Astrocyte (in vitro differentiated cells and primary cell): Measurements from ENCODE around the gene PLB1. TPM values are rescaled to one million over a fixed set of nuclear protein-coding genes. Genes with fewer than 3 reads are reported as not detected.
A peak's percentile ranks its signal among the peaks of the same experiment; 100 is the strongest.

Source experiments
- DNase-seq: peaks from one replicate; pipeline ENCODE4 v3.0.0-alpha.2; 2010; ENCODE audit warnings: low read depth
- FAIRE-seq: peaks from 2 replicates; lab custom pipeline; 2011; peaks lifted over from hg19 to GRCh38; lab: Jason Lieb, UNC
- H2AFZ ChIP-seq: 2 replicates; pipeline ENCODE4 v1.6.0; 2012; ENCODE audit warnings: low read depth, low read length, inconsistent platforms
- H3K27ac ChIP-seq: 2 replicates; pipeline ENCODE4 v1.5.1; 2011; ENCODE audit warnings: low read depth, low read length, inconsistent platforms
- H3K27me3 ChIP-seq: 2 replicates; pipeline ENCODE4 v1.6.0; 2011; ENCODE audit warnings: low read length, inconsistent platforms; ENCODE audit not compliant: insufficient read depth
- H3K36me3 ChIP-seq: 2 replicates; pipeline ENCODE4 v1.5.1; 2011; ENCODE audit warnings: low read length, inconsistent platforms; ENCODE audit not compliant: insufficient read depth
- H3K4me1 ChIP-seq: 2 replicates; pipeline ENCODE4 v1.5.1; 2011; ENCODE audit warnings: low read length, inconsistent platforms; ENCODE audit not compliant: insufficient read depth
- H3K4me2 ChIP-seq: 2 replicates; pipeline ENCODE4 v1.6.0; 2012; ENCODE audit warnings: low read length, inconsistent platforms
- H3K4me3 ChIP-seq: 2 replicates; pipeline ENCODE4 v1.5.1; 2011; ENCODE audit warnings: low read depth, mild to moderate bottlenecking, low read length, inconsistent platforms; ENCODE audit not compliant: insufficient read depth
- H3K79me2 ChIP-seq: 2 replicates; pipeline ENCODE4 v1.6.0; 2012; ENCODE audit warnings: mild to moderate bottlenecking, low read length, inconsistent platforms; ENCODE audit not compliant: insufficient read depth
- H3K9ac ChIP-seq: 2 replicates; pipeline ENCODE4 v1.6.0; 2012; ENCODE audit warnings: mild to moderate bottlenecking, low read length, inconsistent platforms
- H3K9me3 ChIP-seq: 2 replicates; pipeline ENCODE4 v1.5.1; 2012; ENCODE audit warnings: low read depth, mild to moderate bottlenecking, low read length, inconsistent platforms; ENCODE audit not compliant: insufficient read depth
- H4K20me1 ChIP-seq: 2 replicates; pipeline ENCODE4 v1.6.0; 2012; ENCODE audit warnings: low read length, inconsistent platforms; ENCODE audit not compliant: insufficient read depth
- H3K27ac Mint-ChIP-seq: one replicate; pipeline ENCODE4 v1.8.0; 2021; ENCODE audit warnings: mild to moderate bottlenecking, mixed read lengths; ENCODE audit not compliant: unreplicated experiment
- H3K27me3 Mint-ChIP-seq: one replicate; pipeline ENCODE4 v1.8.0; 2021; ENCODE audit warnings: low read depth, mixed read lengths; ENCODE audit not compliant: unreplicated experiment
- H3K36me3 Mint-ChIP-seq: one replicate; pipeline ENCODE4 v1.8.0; 2021; ENCODE audit warnings: low read depth, mixed read lengths; ENCODE audit not compliant: unreplicated experiment
- H3K4me1 Mint-ChIP-seq: one replicate; pipeline ENCODE4 v1.8.0; 2021; ENCODE audit warnings: low read depth, mixed read lengths; ENCODE audit not compliant: unreplicated experiment
- H3K4me3 Mint-ChIP-seq: one replicate; pipeline ENCODE4 v1.8.0; 2021; ENCODE audit warnings: mild to moderate bottlenecking, moderate library complexity, mixed read lengths; ENCODE audit not compliant: unreplicated experiment
- H3K9me3 Mint-ChIP-seq: one replicate; pipeline ENCODE4 v1.8.0; 2021; ENCODE audit warnings: mild to moderate bottlenecking, mixed read lengths; ENCODE audit not compliant: unreplicated experiment
- EZH2 ChIP-seq: IDR thresholded peaks from 2 replicates; pipeline ENCODE4 v1.6.1; 2012; ENCODE audit warnings: mild to moderate bottlenecking, low read length, inconsistent platforms; ENCODE audit not compliant: insufficient read depth
- total RNA-seq: library from RNA; stranded (reverse); gene quantifications from 2 replicates; pipeline ENCODE4 v1.2.1, GENCODE V29; 2021
- TF ChIP-seq, protein P1 (sequence below): IDR thresholded peaks from 2 replicates; pipeline ENCODE4 v1.5.1; 2011; ENCODE audit warnings: low read depth, mild to moderate bottlenecking, inconsistent platforms, low read length, moderate library complexity; ENCODE audit not compliant: insufficient read depth

PLB1 gene
- total RNA-seq, 1 donor from 2014 or later: 0.98 TPM

DNA sequence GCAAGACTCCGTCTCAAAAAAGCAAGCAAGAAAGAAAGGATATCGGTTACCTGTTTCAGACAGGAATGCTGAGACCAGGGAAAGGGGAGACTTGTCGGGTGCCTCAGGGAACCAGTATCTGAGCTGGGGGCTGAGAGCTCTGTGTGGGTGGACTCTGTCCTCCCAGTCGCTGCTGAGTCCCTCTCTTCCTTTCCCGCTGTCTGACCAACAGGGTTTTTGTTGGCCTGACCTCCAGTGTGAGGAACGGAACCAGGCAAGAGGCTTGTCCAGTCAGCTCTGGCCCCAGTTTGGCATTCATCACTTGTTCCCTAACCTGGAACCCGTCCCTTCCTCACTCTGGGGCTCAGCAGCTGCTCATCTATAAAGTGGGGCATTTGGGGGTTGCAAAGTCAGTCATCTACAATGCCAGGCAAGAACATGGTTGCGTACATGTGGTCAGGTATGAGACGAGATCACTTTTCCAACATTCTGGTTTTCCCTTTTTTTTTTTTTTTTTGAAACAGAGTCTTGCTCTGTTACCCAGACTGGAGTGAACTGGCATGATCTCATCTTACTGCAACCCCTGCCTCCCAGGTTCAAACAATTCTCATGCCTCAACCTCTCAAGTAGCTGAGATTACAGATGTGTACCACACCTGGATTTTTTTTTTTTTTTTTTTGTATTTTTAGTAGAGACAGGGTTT lies 116.4 kb downstream of the PLB1 start:
- Histone ChIP-seq H3K36me3 (no peaks in the 10 kb centered on the region), H3K27ac (no peak overlapping the region), H3K79me2 (no peaks in the 10 kb centered on the region), H2AFZ (no peak overlapping the region), H3K4me2 (no peak overlapping the region), H4K20me1 (no peaks in the 10 kb centered on the region), H3K9ac (no peak overlapping the region), H3K9me3 (no peaks in the 10 kb centered on the region), H3K27me3 (no peaks in the 10 kb centered on the region), H3K4me3 (no peak overlapping the region), H3K4me1 (peaks cover 24% of the 10 kb centered on the region)
- H3K9me3 Mint-ChIP-seq: no peaks in the 10 kb centered on the region
- H3K36me3 Mint-ChIP-seq: no peaks in the 10 kb centered on the region
- H3K27ac Mint-ChIP-seq: no peak overlapping the region
- no peaks in the 10 kb centered on the region for H3K27me3 Mint-ChIP-seq
- H3K4me1 Mint-ChIP-seq: peaks cover 27% of the 10 kb centered on the region
- TF ChIP-seq EZH2: no peak
- TF ChIP-seq, protein P1, sequence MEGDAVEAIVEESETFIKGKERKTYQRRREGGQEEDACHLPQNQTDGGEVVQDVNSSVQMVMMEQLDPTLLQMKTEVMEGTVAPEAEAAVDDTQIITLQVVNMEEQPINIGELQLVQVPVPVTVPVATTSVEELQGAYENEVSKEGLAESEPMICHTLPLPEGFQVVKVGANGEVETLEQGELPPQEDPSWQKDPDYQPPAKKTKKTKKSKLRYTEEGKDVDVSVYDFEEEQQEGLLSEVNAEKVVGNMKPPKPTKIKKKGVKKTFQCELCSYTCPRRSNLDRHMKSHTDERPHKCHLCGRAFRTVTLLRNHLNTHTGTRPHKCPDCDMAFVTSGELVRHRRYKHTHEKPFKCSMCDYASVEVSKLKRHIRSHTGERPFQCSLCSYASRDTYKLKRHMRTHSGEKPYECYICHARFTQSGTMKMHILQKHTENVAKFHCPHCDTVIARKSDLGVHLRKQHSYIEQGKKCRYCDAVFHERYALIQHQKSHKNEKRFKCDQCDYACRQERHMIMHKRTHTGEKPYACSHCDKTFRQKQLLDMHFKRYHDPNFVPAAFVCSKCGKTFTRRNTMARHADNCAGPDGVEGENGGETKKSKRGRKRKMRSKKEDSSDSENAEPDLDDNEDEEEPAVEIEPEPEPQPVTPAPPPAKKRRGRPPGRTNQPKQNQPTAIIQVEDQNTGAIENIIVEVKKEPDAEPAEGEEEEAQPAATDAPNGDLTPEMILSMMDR: no peak
- no peak for FAIRE-seq
- no peak for DNase-seq
- no peak overlapping the region for H3K4me3 Mint-ChIP-seq

DNA sequence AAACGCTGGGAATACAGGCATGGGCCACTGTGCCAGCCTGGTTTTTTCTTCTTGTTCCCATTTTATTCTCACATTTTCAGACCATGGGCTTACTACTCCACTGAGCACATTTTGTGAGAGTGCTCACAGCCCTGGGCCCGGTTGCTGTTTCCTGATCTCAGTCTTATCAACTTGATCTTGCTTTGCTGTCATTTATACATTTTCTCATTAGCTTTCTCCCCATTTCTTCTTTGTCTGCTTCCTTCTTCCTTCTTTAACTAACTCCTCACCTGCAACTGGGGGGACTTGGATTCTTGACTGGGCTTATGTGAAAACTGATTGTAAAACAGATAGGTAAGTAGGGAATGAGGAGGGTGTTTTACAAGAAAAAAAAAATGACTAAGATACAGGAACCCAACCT lies 117.3 kb downstream of the PLB1 start:
- Mint-ChIP-seq H3K27ac (no peak overlapping the region), H3K9me3 (no peaks in the 10 kb centered on the region), H3K4me3 (no peak overlapping the region), H3K36me3 (no peaks in the 10 kb centered on the region), H3K27me3 (no peaks in the 10 kb centered on the region), H3K4me1 (peaks cover 25% of the 10 kb centered on the region)
- no peak overlapping the region for H2AFZ ChIP-seq
- H3K36me3 ChIP-seq: no peaks in the 10 kb centered on the region
- H3K79me2 ChIP-seq: no peaks in the 10 kb centered on the region
- H3K4me1 ChIP-seq: peaks cover 24% of the 10 kb centered on the region
- DNase-seq (no peak), FAIRE-seq (no peak)
- TF ChIP-seq, protein P1: no peak
- no peak for TF ChIP-seq EZH2
- H3K4me3 ChIP-seq: no peak overlapping the region
- no peaks in the 10 kb centered on the region for H3K27me3 ChIP-seq
- H3K9me3 ChIP-seq: no peaks in the 10 kb centered on the region
- H4K20me1 ChIP-seq: no peaks in the 10 kb centered on the region
- peak overlapping the region; percentile 20 for H3K9ac ChIP-seq
- peak overlapping the region; percentile 37 for H3K4me2 ChIP-seq
- H3K27ac ChIP-seq: peak overlapping the region; percentile 45
